COLO668 (cell line): Measurements from ENCODE around the gene SPTLC3.
A peak's percentile ranks its signal among the peaks of the same experiment; 100 is the strongest.

Experiments
- DNase-seq: peaks from one replicate; lab custom pipeline; 2025; ENCODE audit not compliant: unreplicated experiment; lab: John Stamatoyannopoulos, UW

The SPTLC3 gene

GRCh38 chr20:13174402-13174801 is 165.6 kb downstream of the SPTLC3 start:
- DNase-seq: no peak

GRCh38 chr20:13180986-13181889 is 172.5 kb downstream of the SPTLC3 start:
- DNase-seq: no peak

- DNase-seq: no peak
Observed at GRCh38 chr20:13183005-13183404, 174.2 kb downstream of the SPTLC3 start.

GRCh38 chr20:13186043-13186774 is 177.4 kb downstream of the SPTLC3 start:
- no peak for DNase-seq

- DNase-seq: no peak
Observed at GRCh38 chr20:13187899-13188298, 179.1 kb downstream of the SPTLC3 start.

GRCh38 chr20:13199279-13199678 is 190.5 kb downstream of the SPTLC3 start:
- no peak for DNase-seq

GRCh38 chr20:13200767-13201500 is 192.2 kb downstream of the SPTLC3 start:
- DNase-seq: peak; percentile 56

- DNase-seq: no peak
Observed at GRCh38 chr20:13202565-13202964, 193.8 kb downstream of the SPTLC3 start.

- DNase-seq: no peak
Observed at GRCh38 chr20:13205425-13205824, 196.7 kb downstream of the SPTLC3 start.

- peak; percentile 67 for DNase-seq
Observed at GRCh38 chr20:13205848-13206434, 197.2 kb downstream of the SPTLC3 start.

- DNase-seq: no peak
Observed at GRCh38 chr20:13207016-13207415, 198.2 kb downstream of the SPTLC3 start.

GRCh38 chr20:13211956-13212618 is 203.3 kb downstream of the SPTLC3 start:
- no peak for DNase-seq

- no peak for DNase-seq
Observed at GRCh38 chr20:13212750-13213149, 204.0 kb downstream of the SPTLC3 start.

- DNase-seq: no peak
Observed at GRCh38 chr20:13213335-13213734, 204.6 kb downstream of the SPTLC3 start.

- DNase-seq: no peak
Observed at GRCh38 chr20:13216533-13216932, 207.8 kb downstream of the SPTLC3 start.
